ENCODE results near the gene BMP3.

DNA sequence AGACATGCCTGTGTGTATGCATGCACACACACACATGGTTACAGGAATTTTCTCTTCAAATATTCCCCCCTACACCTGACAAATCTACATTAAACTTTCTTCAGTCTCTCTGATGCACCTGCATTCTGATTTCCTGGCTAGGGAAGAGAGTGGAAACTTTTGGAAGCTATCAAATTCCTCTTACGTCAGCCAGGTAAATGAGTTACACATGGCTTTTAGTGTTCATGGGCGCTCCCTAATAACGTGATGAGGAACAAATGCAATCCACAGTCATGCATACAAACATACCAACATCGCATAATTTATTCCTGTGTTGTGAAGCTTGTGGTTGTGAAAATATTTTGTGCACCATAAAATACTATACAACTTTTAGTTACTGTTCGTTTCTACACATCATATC lies 34.9 kb downstream of the BMP3 start:
- TF ChIP-seq, protein P1, sequence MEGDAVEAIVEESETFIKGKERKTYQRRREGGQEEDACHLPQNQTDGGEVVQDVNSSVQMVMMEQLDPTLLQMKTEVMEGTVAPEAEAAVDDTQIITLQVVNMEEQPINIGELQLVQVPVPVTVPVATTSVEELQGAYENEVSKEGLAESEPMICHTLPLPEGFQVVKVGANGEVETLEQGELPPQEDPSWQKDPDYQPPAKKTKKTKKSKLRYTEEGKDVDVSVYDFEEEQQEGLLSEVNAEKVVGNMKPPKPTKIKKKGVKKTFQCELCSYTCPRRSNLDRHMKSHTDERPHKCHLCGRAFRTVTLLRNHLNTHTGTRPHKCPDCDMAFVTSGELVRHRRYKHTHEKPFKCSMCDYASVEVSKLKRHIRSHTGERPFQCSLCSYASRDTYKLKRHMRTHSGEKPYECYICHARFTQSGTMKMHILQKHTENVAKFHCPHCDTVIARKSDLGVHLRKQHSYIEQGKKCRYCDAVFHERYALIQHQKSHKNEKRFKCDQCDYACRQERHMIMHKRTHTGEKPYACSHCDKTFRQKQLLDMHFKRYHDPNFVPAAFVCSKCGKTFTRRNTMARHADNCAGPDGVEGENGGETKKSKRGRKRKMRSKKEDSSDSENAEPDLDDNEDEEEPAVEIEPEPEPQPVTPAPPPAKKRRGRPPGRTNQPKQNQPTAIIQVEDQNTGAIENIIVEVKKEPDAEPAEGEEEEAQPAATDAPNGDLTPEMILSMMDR (IDR thresholded peaks at IDR 0.05; ENCODE audit: insufficient read depth, low read depth, low read length): no peak
- no peak for TF ChIP-seq EZH2 (IDR thresholded peaks at IDR 0.05; ENCODE audit: insufficient read depth, low read length)

Measured in astrocyte (in vitro differentiated cells and primary cell).